Stimulated activated CD4-positive, alpha-beta T cell treated with anti-CD3 and anti-CD28 coated beads, Interleukin-4, amount 100 ng/mL, for 24 hours (primary cell): Measurements from ENCODE around the gene LCE1D.

Experiments used
- DNase-seq: peaks from one replicate; pipeline ENCODE4 v3.0.0-alpha.2; 2020

Gene LCE1D

GRCh38 chr1:152796421-152796820, at the start of gene LCE1D:
TSS of gene LCE1D (plus strand) at chr1:152796721. CDS start at chr1:152797795, 1,074 bp downstream.
- no peak for DNase-seq

GRCh38 chr1:152747831-152748230, 48.7 kb upstream of the LCE1D start:
- no peak for DNase-seq

- DNase-seq, result no peak
Observed at GRCh38 chr1:152752225-152752624, 44.3 kb upstream of the LCE1D start.

- DNase-seq, result no peak
Observed at GRCh38 chr1:152753586-152753985, 42.9 kb upstream of the LCE1D start.

GRCh38 chr1:152756872-152757271, 39.6 kb upstream of the LCE1D start:
- no peak for DNase-seq

GRCh38 chr1:152757747-152758146, 38.8 kb upstream of the LCE1D start, which contains the start of gene KPRP:
TSS of gene KPRP (plus strand) at chr1:152758025. CDS start at chr1:152759589, 1,564 bp downstream.
- DNase-seq, result no peak

- DNase-seq, result no peak
Observed at GRCh38 chr1:152758636-152759035, 37.9 kb upstream of the LCE1D start.

- no peak for DNase-seq
Observed at GRCh38 chr1:152759453-152760173, 36.9 kb upstream of the LCE1D start.

- no peak for DNase-seq
Observed at GRCh38 chr1:152760551-152761190, 35.9 kb upstream of the LCE1D start.

- no peak for DNase-seq
Observed at GRCh38 chr1:152761609-152762213, 34.8 kb upstream of the LCE1D start.

GRCh38 chr1:152768847-152769533, 27.5 kb upstream of the LCE1D start:
- no peak for DNase-seq

- DNase-seq, result no peak
Observed at GRCh38 chr1:152770411-152770810, 26.1 kb upstream of the LCE1D start.

- DNase-seq, result no peak
Observed at GRCh38 chr1:152774875-152775274, 21.6 kb upstream of the LCE1D start, which contains the start of gene LCE1F. TSS of gene LCE1F (plus strand) at chr1:152775140. CDS start at chr1:152776372, 1,232 bp downstream.

GRCh38 chr1:152776361-152776760, 20.2 kb upstream of the LCE1D start:
- DNase-seq, result no peak

- DNase-seq, result no peak
Observed at GRCh38 chr1:152777510-152778137, 18.9 kb upstream of the LCE1D start.

GRCh38 chr1:152783095-152783494, 13.4 kb upstream of the LCE1D start:
- DNase-seq, result no peak

- no peak for DNase-seq
Observed at GRCh38 chr1:152786077-152786476, 10.4 kb upstream of the LCE1D start, which contains the start of gene LCE1E. TSS of gene LCE1E (plus strand) at chr1:152786257. CDS start at chr1:152787300, 1,043 bp downstream.

- no peak for DNase-seq
Observed at GRCh38 chr1:152795686-152796085, 835 bp upstream of the LCE1D start.

- no peak for DNase-seq
Observed at GRCh38 chr1:152801333-152801732, 4.8 kb downstream of the LCE1D start.

GRCh38 chr1:152806576-152806975, 10.1 kb downstream of the LCE1D start, which contains the start of gene LCE1C:
TSS of gene LCE1C (minus strand) at chr1:152806651. CDS start at chr1:152805478, 1,173 bp downstream.
- DNase-seq, result no peak

GRCh38 chr1:152811050-152811449, 14.5 kb downstream of the LCE1D start:
- no peak for DNase-seq

GRCh38 chr1:152811671-152812070, 15.2 kb downstream of the LCE1D start, which contains the start of gene LCE1B:
TSS of gene LCE1B (plus strand) at chr1:152811971. CDS start at chr1:152812447, 476 bp downstream.
- DNase-seq, result no peak
